8988T (cell line): ENCODE data around the gene FIBP.

ENCODE experiments used
- DNase-seq: peaks from one replicate; pipeline ENCODE4 v3.0.0; 2011

FIBP gene

GRCh38 chr11:65869643-65870306, 18.5 kb downstream of the FIBP start:
- DNase-seq, result no peak

- no peak for DNase-seq
Measured at GRCh38 chr11:65868907-65869306, 19.4 kb downstream of the FIBP start.

GRCh38 chr11:65868076-65868667, 20.1 kb downstream of the FIBP start:
- DNase-seq, result peak; percentile 96

DNA sequence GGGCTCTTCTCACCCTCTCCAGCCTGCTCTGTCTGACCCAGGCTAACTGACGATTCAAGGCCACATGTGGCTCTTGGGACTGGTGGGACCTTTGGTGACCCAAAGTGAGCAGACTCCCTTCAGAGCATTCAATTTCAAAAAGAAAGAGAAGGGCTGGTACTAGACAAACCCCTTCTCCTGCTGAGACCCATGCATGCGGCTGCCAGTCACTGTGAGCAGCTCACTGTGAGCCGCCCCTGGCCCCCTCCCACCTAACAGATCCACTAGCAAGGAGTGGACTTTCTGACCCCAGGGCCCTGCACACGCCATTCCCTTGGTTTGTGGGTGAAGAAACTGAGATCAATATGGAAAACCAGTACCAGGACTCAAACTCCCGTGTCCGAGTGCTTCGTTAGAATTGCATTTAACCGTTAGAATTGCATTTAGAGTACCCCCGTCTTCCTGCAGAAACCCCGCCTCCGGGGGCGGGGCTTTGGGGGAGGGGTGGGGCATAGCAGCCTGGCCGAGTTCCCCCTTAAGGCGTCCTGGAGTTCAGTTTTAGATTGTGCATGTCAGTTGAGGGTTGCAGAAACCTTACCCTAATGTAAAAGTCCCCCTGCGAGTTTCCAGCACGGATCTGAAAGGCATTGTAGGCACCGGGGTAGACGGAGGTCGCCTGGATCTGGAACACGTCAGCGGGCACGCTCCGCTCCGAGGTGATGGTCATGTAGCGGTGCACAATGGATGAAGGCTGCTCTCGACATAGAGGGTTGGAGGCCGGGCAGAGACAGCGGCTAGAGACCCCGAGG, 20.8 kb downstream of the FIBP start:
- no peak for DNase-seq

DNA sequence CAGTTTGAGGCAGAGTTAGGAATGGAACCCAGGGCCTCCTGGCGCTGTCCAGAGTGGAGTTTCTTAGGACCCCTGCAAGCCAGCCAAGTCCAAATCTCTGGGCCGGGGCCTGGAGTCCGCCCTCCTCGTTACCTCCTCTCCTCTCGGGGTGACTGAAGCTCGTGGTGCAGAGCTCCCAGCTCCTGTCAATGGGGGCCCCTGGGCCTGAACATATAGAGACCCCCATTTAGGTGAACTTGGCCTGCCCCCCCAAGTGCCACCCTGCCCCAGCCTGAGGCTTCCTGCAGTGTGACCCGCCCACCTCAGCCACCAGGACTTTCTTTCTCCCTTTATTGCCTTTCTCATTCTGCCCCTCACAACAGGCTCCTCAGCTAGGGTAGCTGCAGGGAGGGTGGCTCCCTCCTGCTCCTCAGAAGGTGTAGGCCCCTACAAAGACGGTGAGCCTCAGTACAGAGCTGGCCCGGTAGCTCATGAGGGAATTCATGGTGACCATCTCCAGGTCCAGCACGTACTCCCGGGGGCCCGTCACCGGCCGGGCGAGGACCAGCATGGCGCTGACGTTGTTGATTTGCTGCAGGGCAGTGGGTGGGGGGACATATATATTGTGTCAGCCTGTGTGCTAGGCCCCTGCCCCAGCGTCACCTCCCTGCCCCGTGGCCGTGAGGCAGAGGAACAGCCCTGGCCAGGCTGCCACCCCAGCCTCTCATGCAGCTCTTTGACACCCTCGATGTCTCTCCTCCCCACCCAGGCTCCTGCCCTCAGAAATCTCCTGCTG, 21.6 kb downstream of the FIBP start:
- DNase-seq, result no peak

GRCh38 chr11:65865550-65866172, 22.6 kb downstream of the FIBP start:
- DNase-seq, result no peak

DNA sequence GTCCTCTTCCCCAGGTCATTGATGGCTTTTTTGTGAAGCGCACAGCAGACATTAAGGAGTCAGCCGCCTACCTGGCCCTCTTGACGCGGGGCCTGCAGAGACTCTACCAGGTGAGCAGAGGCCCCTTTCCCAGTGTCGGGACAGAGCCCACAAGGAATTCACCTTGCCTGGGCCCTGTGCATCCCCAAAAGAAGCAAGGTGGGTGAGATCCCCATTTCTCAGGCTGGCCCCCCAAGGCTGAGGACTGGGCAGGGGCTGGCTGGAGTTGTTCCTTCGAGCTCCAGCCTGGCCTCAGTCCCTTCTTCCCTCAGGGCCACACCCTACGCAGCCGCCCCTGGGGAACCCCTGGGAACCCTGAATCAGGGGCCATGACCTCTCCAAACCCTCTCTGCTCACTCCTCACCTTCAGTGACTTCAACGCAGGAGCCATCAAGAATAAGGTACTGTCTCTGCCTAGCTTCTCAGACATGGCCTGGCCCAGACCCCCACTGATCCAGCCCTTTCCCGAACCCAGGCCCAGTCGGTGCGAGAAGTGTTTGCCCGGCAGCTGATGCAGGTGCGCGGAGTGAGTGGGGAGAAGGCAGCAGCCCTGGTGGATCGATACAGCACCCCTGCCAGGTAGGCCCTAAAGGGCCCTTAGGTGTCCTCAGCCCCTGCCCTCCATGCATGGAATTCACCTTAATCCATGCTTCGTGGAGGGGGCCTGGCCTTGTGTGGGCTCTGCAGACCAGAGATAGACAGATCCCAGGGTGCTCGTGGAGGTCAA, 23.4 kb downstream of the FIBP start:
- DNase-seq, result no peak

GRCh38 chr11:65863889-65864705, 24.2 kb downstream of the FIBP start:
- DNase-seq, result no peak

GRCh38 chr11:65862941-65863888, 25.1 kb downstream of the FIBP start:
- DNase-seq, result no peak

DNA sequence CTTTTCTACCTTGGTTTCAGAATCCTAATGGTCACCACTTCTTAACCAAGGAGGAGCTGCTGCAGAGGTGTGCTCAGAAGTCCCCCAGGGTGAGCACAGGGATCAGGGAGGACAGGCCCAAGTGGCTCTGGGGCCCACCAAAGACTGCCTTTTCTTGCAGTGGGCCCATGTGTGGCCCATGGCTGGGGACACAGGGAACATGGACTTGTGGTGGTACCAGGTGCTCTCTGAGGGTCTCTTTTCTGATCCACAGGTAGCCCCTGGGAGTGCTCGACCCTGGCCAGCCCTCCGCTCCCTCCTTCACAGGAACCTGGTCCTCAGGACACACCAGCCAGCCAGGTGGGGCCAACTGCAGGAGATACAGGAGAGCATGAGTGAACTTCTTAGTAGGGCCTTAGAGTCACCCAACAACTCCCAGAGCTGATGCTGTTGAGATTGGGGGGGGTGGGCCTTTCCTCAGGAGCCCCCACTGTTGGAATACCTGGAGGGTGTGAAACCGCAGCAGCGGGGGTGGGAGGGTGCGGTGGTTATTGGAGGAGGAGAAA, 26.0 kb downstream of the FIBP start:
- no peak for DNase-seq

DNA sequence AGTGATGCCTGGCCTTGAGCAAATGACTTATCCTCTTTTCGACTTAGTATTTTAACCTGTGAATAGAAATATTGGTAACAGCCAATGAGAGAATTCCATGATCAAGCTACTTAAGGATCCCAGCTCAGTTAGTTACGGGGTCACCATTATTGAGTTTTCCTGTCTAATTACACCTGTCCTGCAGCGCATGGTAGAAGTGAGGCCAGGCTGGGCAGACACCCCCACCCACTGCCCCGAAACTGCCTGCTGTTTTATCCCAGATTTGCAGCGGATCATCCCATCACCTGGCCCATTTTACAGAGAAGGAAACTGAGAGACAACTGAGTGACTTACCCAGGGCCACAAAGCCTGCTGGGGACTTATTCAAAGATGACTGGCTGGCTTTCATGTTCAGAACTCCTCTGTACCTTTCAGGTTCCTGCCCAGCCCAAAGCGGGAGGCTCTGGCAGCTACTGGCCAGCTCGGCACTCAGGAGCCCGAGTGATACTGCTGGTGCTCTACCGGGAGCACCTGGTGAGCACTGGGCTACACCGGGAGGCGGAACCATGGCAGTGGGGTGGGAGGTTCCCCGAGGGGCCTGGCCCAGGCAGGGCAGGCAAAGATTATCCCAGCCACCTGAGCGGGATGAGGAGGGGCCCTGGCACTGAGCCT, 26.6 kb downstream of the FIBP start:
- DNase-seq, result no peak

- no peak for DNase-seq
Measured at GRCh38 chr11:65861165-65861505, 27.1 kb downstream of the FIBP start.

DNA sequence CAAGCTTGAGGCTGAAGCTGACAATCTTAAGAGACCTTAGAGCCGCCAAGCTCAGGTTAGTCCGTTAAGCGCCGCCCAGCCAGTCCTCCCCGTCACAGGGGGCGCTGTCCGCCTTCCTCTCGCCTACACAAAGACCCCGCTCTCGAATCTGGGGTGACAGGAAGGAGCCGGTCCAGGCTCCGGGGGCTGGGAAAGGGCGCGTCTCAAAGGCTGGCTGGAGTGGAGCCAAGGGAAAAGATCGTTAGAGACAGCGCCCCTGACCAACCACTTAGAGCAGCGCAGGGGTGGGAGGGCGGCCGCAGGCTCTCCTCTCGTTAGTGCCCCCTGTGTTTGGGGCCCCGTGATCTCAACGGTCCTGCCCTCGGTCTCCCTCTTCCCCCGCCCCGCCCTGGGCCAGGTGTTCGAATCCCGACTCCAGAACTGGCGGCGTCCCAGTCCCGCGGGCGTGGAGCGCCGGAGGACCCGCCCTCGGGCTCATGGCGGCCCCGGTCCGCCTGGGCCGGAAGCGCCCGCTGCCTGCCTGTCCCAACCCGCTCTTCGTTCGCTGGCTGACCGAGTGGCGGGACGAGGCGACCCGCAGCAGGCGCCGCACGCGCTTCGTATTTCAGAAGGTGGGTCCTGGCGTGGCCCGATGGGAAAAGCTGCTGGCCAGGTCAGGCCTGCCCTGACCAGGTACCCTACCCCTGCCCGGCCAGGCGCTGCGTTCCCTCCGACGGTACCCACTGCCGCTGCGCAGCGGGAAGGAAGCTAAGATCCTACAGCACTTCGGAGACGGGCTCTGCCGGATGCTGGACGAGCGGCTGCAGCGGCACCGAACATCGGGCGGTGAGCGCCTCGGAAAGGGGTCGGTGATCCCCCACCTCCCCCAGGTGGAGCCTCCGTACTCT, 27.8 kb downstream of the FIBP start, which contains the start of gene MUS81:
MUS81 (plus strand) TSS at position 156 of the 887 bp plus-strand sequence; CDS start at position 477, 321 bp downstream.
- peak; percentile 99 for DNase-seq

DNA sequence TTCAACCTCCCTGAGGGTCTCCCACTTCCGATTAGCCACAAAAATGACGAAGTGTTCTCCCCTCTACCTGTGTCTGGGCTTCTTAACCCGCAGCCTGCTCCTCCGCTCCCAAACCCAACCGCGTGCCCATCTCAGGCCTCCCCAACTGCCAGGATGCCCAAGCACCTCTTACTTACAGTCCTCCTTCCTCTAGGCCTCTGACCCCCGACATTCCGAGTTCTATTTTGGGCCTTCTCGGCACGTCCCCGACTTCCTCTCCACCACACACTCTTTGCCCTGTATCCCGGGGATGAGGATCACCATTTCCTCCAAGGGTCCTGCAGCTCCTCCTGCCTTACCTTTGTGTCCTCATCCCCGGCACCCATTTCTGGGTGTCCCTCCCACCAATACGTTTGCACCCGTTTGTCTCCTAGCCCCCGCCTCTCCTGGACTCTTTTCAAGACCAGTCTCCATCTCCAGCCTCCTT, 28.4 kb downstream of the FIBP start:
- DNase-seq, result no peak

DNA sequence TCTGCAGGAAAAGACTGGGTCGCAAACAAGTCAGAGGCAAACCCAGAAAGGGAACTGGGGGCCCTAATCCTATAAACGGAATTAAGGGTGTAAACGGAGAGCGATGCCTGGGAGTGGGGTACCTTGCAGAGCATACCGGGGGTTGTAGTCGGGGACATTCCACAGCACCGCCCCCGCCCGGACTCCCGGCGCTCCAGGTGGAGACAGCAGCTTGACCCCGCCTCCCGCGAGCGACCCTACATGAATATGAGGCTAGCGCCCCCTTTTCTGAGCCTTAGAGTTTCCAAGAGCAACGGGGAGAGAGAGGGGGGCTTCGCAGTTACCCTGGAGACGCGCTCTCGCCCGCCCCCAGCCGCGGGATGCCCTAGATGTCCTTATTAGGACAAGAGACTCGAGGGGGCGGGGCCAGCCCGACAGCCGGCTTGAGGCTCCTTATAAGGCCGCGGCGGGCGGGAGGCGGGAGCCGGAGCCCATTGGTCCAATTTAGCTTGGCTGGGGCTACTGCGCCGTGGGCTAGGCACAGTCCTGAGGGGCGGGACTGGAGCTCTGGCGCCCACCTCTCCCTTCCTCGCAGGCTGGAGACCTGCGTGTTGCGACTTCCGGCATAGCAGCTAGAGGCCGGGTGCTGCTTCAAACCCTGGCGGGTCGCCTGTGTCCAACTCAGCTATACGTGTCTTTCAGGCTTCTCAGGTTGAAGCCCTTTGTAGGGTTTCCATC, 29.0 kb downstream of the FIBP start:
- peak; percentile 97 for DNase-seq

DNA sequence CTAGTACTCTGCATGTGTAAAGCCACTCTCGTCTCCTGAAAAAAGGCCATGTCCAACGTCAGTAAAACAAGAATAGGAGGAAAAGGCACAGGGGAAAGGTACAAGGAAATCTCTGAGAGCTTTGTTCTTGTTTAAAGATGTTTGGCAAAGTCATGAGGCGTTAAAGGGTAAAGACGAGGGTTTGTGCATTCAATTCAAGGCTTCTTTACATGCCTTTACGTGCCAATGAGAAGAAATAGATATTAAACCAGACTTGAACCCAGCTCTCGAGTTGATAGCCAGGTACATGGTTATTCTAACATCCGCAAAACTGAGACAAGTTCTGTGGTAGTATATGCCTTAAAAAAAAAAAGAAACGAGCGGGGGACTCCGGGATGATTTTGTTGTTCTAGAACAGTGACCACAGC, 29.6 kb downstream of the FIBP start:
- no peak for DNase-seq
